Parathyroid adenoma (tissue), 2 donors: ENCODE data around the gene CHEK1.

Experiments used
- H2AFZ ChIP-seq: fragments of 300-600 bp; sonication (generic); one replicate; pipeline ENCODE4 v1.7.0; 2017; ENCODE audit warnings: antibody characterized with exemption, mild to moderate bottlenecking
- H3K27ac ChIP-seq: fragments of 300-600 bp; sonication (generic); one replicate; pipeline ENCODE4 v1.7.0; 2017
- H3K27me3 ChIP-seq: fragments of 300-600 bp; sonication (generic); one replicate; pipeline ENCODE4 v1.7.0; 2017; ENCODE audit warnings: low read length; ENCODE audit not compliant: control insufficient read depth, insufficient read depth
- H3K36me3 ChIP-seq: fragments of 300-600 bp; sonication (generic); one replicate; pipeline ENCODE4 v1.7.0; 2017; ENCODE audit warnings: low read length; ENCODE audit not compliant: control insufficient read depth, insufficient read depth
- H3K4me1 ChIP-seq: fragments of 300-600 bp; sonication (generic); one replicate; pipeline ENCODE4 v1.7.0; 2017; ENCODE audit warnings: control low read depth
- H3K4me2 ChIP-seq: fragments of 300-600 bp; sonication (generic); one replicate; pipeline ENCODE4 v1.7.0; 2017; ENCODE audit warnings: low read length
- H3K4me3 ChIP-seq: fragments of 300-600 bp; sonication (generic); one replicate; pipeline ENCODE4 v1.7.0; 2017; ENCODE audit warnings: low read depth, low read length
- H3K79me2 ChIP-seq: fragments of 300-600 bp; sonication (generic); one replicate; pipeline ENCODE4 v1.7.0; 2017; ENCODE audit warnings: control low read depth
- H3K9ac ChIP-seq: fragments of 300-600 bp; sonication (generic); one replicate; pipeline ENCODE4 v1.7.0; 2017; ENCODE audit warnings: mild to moderate bottlenecking
- H3K9me3 ChIP-seq: fragments of 300-600 bp; sonication (generic); one replicate; pipeline ENCODE4 v1.7.0; 2017; ENCODE audit warnings: low read length; ENCODE audit not compliant: control insufficient read depth
- TF ChIP-seq, protein P1 (sequence below): fragments of 300-600 bp; sonication (generic); IDR thresholded peaks from one replicate; pipeline ENCODE4 v1.7.0; 2017; ENCODE audit warnings: antibody characterized with exemption, mild to moderate bottlenecking
- donor health status: primary hyperparathyroidism.

Gene CHEK1

DNA sequence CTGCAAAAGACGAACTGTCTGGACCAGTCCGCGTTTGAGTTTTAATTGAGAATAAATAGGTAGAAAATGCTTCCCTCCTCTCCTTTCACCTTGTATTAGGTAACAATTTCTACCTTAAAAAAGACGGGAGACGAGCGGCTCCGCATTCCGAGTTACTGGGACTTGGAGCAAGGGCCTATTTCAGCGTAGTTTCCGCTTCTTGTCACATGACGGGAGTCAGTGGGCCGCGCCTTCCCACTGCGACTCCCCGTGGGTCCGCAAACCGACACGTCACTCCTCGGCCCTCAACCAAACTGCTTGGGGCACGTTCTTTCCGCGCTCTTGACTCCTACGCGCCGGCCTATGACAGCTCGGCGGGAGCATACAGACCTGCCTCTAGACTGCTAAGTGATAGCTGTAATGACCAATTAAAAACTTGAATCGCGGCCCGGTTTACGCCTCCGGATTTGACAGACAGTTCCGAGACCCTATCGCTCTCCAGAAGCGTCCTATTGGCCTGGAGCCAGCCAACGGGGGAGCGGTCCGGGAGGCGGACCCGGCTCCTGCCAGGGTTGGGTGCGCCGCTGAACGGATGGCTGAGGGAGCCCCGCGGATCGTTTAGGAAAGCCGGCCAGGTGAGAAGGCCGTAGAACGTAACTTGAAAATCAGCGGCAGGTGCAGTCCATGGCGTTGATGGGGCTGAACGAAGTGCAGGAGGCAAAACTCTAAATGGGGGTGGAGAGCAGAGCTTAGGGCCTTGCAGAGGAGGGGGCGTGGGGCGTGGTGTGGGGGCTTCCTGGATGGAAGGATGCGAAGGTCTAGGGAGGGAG, 32.5 kb upstream of the CHEK1 start, which contains the start of gene STT3A:
TSS of gene STT3A (plus strand) at position 548 of the 809 bp plus-strand sequence. CDS start 3,064 bp downstream, outside the sequence.
- Histone ChIP-seq H3K9ac (peak within 1 kb of the TSS; percentile 16), H3K36me3 (no peaks in the 10 kb centered on the region), H3K27me3 (no peaks in the 10 kb centered on the region), H3K4me3 (peak within 1 kb of the TSS; percentile 80), H3K4me2 (peak within 1 kb of the TSS; percentile 90), H3K27ac (peak within 1 kb of the TSS; percentile 95), H3K9me3 (no peaks in the 10 kb centered on the region), H2AFZ (peak within 1 kb of the TSS; percentile 82), H3K4me1 (peaks cover 10% of the 10 kb centered on the region), H3K79me2 (peaks cover 9% of the 10 kb centered on the region)
- TF ChIP-seq, protein P1, sequence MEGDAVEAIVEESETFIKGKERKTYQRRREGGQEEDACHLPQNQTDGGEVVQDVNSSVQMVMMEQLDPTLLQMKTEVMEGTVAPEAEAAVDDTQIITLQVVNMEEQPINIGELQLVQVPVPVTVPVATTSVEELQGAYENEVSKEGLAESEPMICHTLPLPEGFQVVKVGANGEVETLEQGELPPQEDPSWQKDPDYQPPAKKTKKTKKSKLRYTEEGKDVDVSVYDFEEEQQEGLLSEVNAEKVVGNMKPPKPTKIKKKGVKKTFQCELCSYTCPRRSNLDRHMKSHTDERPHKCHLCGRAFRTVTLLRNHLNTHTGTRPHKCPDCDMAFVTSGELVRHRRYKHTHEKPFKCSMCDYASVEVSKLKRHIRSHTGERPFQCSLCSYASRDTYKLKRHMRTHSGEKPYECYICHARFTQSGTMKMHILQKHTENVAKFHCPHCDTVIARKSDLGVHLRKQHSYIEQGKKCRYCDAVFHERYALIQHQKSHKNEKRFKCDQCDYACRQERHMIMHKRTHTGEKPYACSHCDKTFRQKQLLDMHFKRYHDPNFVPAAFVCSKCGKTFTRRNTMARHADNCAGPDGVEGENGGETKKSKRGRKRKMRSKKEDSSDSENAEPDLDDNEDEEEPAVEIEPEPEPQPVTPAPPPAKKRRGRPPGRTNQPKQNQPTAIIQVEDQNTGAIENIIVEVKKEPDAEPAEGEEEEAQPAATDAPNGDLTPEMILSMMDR, result no peak

DNA sequence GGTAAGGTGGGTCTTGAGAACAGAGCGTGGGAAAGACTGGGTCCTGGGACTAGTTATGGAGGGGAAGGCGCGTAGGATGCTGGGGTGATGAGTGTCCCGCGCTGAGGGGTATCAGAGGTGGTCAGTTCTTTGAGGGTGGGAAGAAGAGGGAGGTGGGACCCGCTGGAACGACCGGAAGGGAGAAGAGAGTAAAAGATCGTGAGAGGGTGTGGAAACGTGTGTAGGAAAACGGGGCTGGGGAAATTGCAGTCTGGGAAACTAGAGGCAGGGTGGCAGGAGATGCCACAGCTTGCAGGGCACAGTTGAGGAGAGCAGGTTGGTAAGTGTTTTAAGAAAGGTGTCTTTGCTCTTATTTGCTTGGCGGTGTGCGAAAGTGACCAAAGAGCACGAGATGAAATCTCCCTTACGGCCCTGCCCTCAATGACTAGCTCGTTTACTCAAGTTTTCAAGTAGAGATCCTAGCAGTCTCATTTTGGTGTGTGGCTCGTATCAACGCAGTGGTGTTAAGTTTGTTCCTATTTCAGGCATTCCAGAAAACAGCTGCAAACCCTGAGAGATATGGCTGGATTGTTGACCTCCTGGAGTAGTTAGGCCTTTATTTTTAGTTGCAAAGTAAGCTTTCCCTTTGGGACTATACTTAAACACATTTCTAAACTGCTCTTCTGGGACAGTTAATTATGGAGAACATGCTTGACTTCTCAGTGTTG, 31.7 kb upstream of the CHEK1 start:
- TF ChIP-seq, protein P1, result no peak
- Histone ChIP-seq H3K4me1 (peaks cover 3% of the 10 kb centered on the region), H3K36me3 (no peaks in the 10 kb centered on the region)

DNA sequence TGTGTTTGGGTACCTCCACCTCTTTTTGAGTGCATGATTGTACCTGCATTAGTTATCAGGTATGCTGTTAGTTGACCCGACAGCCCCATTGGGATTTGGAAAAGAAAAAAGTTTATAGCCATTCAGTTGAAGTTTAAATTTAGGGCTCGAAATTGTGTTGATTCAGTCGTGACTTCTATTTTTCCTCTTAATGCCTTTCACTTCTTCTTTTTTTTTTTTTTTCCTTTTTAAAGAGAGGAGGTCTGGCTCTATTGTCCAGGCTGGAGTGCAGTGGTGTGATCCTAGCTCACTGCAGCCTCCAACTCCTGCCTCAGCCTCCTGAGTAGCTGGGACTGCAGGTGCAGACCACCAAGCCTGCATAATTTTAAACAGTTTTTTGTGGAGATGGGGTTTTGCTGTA, 30.0 kb upstream of the CHEK1 start:
- H3K27ac ChIP-seq, result peak overlapping the region; percentile 47
- TF ChIP-seq, protein P1, result no peak

More for the DNA sequence above, 31.7 kb upstream of the CHEK1 start:
- Histone ChIP-seq H3K79me2 (peaks cover 9% of the 10 kb centered on the region), H3K9me3 (no peaks in the 10 kb centered on the region), H3K27ac (peak overlapping the region; percentile 95), H3K4me2 (peak overlapping the region; percentile 58), H2AFZ (peak overlapping the region; percentile 57), H3K27me3 (no peaks in the 10 kb centered on the region), H3K4me3 (peak overlapping the region; percentile 62), H3K9ac (no peak overlapping the region)

DNA sequence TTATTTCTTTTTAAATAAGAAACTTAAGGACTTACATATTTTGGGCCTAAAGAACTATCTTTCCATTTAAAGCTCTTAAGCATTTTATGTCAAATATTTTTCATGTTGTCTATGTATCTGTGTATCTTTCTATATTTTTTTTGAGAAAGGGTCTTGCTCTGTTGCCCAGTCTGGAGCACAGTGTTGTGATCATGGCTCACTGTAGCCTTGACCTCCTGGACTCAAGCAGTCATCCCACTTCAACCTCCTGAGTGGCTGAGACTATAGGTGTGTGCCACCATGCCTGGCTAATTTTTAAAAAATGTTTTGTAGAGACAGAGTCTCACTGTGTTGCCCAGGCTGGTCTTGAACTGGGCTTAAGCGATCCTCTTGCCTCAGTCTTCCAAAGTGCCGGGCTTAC, 24.3 kb upstream of the CHEK1 start:
- Histone ChIP-seq H3K27me3 (no peaks in the 10 kb centered on the region), H3K4me3 (no peak overlapping the region), H3K36me3 (no peaks in the 10 kb centered on the region), H2AFZ (no peak overlapping the region), H3K4me2 (no peak overlapping the region), H3K4me1 (peaks cover 18% of the 10 kb centered on the region), H3K27ac (peak overlapping the region; percentile 92), H3K9me3 (no peaks in the 10 kb centered on the region), H3K9ac (no peak overlapping the region), H3K79me2 (peaks cover 7% of the 10 kb centered on the region)
- TF ChIP-seq, protein P1, result no peak

More for the DNA sequence above, 30.0 kb upstream of the CHEK1 start:
- peak overlapping the region; percentile 55 for H3K4me2 ChIP-seq
- H3K4me1 ChIP-seq, result peaks cover 3% of the 10 kb centered on the region
- H3K9ac ChIP-seq, result no peak overlapping the region
- no peaks in the 10 kb centered on the region for H3K9me3 ChIP-seq
- peak overlapping the region; percentile 4 for H3K4me3 ChIP-seq
- H3K27me3 ChIP-seq, result no peaks in the 10 kb centered on the region
- H2AFZ ChIP-seq, result no peak overlapping the region
- H3K36me3 ChIP-seq, result no peaks in the 10 kb centered on the region
- peaks cover 9% of the 10 kb centered on the region for H3K79me2 ChIP-seq
